Measurements from ENCODE around the gene SPON1. TPM values are rescaled to one million over a fixed set of nuclear protein-coding genes. Genes with fewer than 3 reads are reported as not detected.
"Not testable (repeated sequence)": the region's sequence is repeated elsewhere in the genome, so short reads cannot be mapped to it uniquely, and the experiment has no call there.

Gene SPON1
- total and polyA plus RNA-seq, 2 donors (not counting 1 experiment from before 2014, with no cell fraction given) = 0.30 TPM; not detected in 1

DNA sequence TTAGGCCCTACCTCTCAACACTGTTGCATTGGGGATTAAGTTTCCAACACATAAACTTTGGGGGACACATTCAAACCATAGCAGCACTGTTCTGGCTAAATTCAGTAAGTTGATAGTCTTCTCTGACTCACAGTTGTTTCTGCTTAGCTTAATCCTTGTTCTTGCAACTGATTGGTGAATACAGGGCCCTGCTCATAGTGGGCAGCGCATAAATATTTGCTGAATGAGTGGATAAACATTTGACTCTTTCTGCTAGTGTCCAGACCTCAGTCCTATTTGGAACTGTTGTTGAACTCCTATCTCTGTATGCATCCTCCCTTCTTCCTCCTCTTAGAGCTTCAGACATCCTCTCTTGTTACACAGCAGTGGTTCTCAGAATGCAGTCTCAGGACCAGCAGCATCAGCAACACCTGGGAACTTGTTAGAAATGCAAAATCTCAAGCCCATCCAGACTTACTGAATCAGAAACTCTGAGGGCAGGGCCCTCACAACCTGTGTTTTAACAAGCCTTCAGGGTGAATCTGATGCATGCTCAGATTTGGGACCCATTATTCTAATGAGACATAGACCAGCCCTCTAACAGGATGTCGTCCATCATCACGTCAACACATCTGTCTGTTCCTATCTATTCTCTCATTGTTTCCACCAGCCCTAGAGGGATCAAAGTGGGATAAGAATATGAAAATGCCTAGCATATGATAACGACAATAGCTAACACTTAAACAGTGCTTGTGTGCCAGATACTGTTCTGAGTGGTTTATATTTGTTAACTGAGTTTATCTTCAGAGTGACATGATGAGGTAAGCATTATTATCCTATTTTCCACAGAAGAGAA lies 22.3 kb downstream of the SPON1 start:
- no peaks in the 10 kb centered on the region for H3K4me1 Mint-ChIP-seq
- no peaks in the 10 kb centered on the region for H3K9me3 Mint-ChIP-seq (ENCODE audit: insufficient read depth)
- WGBS (ENCODE audit: insufficient coverage) = 100% methylated on average over 1 of the region's 4 CpGs
- ChIA-PET CTCF (no interaction called here), POLR2A (no interaction called here)
- H3K4me3 Mint-ChIP-seq = no peak overlapping the region
- H3K27me3 Mint-ChIP-seq = peaks cover 7% of the 10 kb centered on the region
- no peak overlapping the region for H3K9ac ChIP-seq (ENCODE audit: low read length)
- H3K27me3 ChIP-seq (replicated peaks in 1 of 4; ENCODE audit: control extremely low read depth in 1 of 4, control insufficient read depth in 3 of 4, insufficient read depth in 4 of 4, low read length in 3 of 4) = no peaks in the 10 kb centered on the region
- H3K4me2 ChIP-seq (replicated peaks; ENCODE audit: low read depth, low read length, poor library complexity, severe bottlenecking) = no peak overlapping the region
- H3K27ac ChIP-seq (ENCODE audit: low read length in 2 of 2) = no peak overlapping the region
- H3K9me3 ChIP-seq (ENCODE audit: control extremely low read depth in 1 of 3, control insufficient read depth in 2 of 3, insufficient read depth in 1 of 3, low read length in 2 of 3) = no peaks in the 10 kb centered on the region
- H3K4me1 ChIP-seq (ENCODE audit: control insufficient read depth in 2 of 2, insufficient read depth in 2 of 2, low read length in 2 of 2) = no peaks in the 10 kb centered on the region
- no peaks in the 10 kb centered on the region for H3K36me3 ChIP-seq (replicated peaks in 1 of 2; ENCODE audit: control extremely low read depth in 1 of 2, control insufficient read depth in 1 of 2, extremely low read depth in 1 of 2, insufficient read depth in 2 of 2, low read length in 1 of 2)
- no peak overlapping the region for H3K4me3 ChIP-seq (ENCODE audit: control extremely low read depth in 1 of 5, extremely low read depth in 1 of 5, insufficient read depth in 1 of 5, low read depth in 2 of 5, low read length in 4 of 5)
- DNase-seq (no peak), ATAC-seq (ENCODE audit: low read depth) (no peak)
- H4K20me1 ChIP-seq (ENCODE audit: control insufficient read depth, insufficient read depth, low read length, poor library complexity, severe bottlenecking) = no peaks in the 10 kb centered on the region
- no peak overlapping the region for H2AFZ ChIP-seq (ENCODE audit: insufficient read depth, low read depth, low read length, poor library complexity, severe bottlenecking)
- intact Hi-C loops (cut with micrococcal nuclease) = no loop called here
- no peak overlapping the region for H3K27ac Mint-ChIP-seq
- H3K79me2 ChIP-seq (ENCODE audit: control insufficient read depth, insufficient read depth, low read length) = no peaks in the 10 kb centered on the region
- TF ChIP-seq, protein P1, sequence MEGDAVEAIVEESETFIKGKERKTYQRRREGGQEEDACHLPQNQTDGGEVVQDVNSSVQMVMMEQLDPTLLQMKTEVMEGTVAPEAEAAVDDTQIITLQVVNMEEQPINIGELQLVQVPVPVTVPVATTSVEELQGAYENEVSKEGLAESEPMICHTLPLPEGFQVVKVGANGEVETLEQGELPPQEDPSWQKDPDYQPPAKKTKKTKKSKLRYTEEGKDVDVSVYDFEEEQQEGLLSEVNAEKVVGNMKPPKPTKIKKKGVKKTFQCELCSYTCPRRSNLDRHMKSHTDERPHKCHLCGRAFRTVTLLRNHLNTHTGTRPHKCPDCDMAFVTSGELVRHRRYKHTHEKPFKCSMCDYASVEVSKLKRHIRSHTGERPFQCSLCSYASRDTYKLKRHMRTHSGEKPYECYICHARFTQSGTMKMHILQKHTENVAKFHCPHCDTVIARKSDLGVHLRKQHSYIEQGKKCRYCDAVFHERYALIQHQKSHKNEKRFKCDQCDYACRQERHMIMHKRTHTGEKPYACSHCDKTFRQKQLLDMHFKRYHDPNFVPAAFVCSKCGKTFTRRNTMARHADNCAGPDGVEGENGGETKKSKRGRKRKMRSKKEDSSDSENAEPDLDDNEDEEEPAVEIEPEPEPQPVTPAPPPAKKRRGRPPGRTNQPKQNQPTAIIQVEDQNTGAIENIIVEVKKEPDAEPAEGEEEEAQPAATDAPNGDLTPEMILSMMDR (IDR thresholded peaks at IDR 0.05) = no peak
- no peak for TF ChIP-seq EZH2 (IDR thresholded peaks at IDR 0.05; ENCODE audit: borderline replicate concordance, insufficient read depth, low read depth, low read length, poor library complexity, severe bottlenecking)

DNA sequence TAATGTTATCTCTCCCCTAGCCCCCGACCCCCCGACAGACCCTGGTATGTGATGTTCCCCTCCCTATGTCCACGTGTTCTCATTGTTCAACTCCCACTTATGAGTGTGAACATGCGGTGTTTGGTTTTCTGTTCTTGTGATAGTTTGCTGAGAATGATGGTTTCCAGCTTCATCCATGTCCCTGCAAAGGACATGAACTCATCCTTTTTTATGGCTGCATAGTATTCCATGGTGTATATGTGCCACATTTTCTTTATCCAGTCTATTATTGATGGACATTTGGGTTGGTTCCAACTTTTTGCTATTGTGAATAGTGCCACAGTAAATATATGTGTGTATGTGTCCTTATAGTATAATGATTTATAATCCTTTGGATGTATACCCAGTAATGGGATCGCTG lies 24.2 kb downstream of the SPON1 start:
- H3K27me3 ChIP-seq (replicated peaks in 1 of 4; ENCODE audit: control extremely low read depth in 1 of 4, control insufficient read depth in 3 of 4, insufficient read depth in 4 of 4, low read length in 3 of 4); H3K27ac Mint-ChIP-seq; CTCF ChIA-PET; H3K27ac ChIP-seq (ENCODE audit: low read length in 2 of 2); H3K9ac ChIP-seq (ENCODE audit: low read length); H3K36me3 ChIP-seq (replicated peaks in 1 of 2; ENCODE audit: control extremely low read depth in 1 of 2, control insufficient read depth in 1 of 2, extremely low read depth in 1 of 2, insufficient read depth in 2 of 2, low read length in 1 of 2); H3K9me3 ChIP-seq (ENCODE audit: control extremely low read depth in 1 of 3, control insufficient read depth in 2 of 3, insufficient read depth in 1 of 3, low read length in 2 of 3); H2AFZ ChIP-seq (ENCODE audit: insufficient read depth, low read depth, low read length, poor library complexity, severe bottlenecking); H4K20me1 ChIP-seq (ENCODE audit: control insufficient read depth, insufficient read depth, low read length, poor library complexity, severe bottlenecking); H3K4me1 ChIP-seq (ENCODE audit: control insufficient read depth in 2 of 2, insufficient read depth in 2 of 2, low read length in 2 of 2); ATAC-seq (ENCODE audit: low read depth); intact Hi-C loops (cut with micrococcal nuclease); H3K4me3 ChIP-seq (ENCODE audit: control extremely low read depth in 1 of 5, extremely low read depth in 1 of 5, insufficient read depth in 1 of 5, low read depth in 2 of 5, low read length in 4 of 5); DNase-seq; H3K4me3 Mint-ChIP-seq; H3K4me2 ChIP-seq (replicated peaks; ENCODE audit: low read depth, low read length, poor library complexity, severe bottlenecking); H3K9me3 Mint-ChIP-seq (ENCODE audit: insufficient read depth); H3K4me1 Mint-ChIP-seq; POLR2A ChIA-PET; H3K79me2 ChIP-seq (ENCODE audit: control insufficient read depth, insufficient read depth, low read length): not testable (repeated sequence)
- no CpG with 5 or more reads among the region's 5 CpGs for WGBS (ENCODE audit: insufficient coverage)
- peaks cover 12% of the 10 kb centered on the region for H3K27me3 Mint-ChIP-seq

DNA sequence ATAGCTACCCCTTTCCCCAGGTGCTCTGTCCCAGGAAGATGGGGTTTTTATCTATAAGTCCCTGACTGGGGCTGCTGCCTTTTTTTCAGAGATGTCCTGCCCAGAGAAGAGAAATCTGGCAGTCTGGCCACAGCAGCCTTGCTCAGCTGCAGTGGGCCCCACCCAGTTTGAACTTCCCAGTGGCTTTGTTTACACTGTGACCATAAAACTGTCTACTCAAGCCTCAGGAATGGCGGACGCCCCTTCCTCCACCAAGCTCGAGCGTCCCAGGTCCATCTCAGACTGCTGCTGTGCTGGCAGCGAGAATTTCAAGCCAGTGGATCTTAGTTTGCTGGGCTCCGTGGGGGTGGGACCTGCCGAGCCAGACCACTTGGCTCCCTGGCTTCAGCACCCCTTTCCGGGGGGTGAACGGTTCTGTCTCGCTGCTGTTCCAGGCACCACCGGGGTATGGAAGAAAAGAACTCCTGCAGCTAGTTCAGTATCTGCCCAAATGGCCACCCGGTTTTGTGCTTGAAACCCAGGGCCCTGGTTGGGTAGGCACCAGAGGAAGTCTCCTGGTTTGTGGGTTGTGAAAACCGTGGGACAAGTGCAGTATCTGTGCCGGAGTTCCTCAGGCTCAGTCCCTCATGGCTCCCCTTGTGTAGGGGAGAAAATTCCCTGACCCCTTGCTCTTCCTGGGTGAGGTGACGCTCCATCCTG lies 29.8 kb downstream of the SPON1 start:
- CTCF ChIA-PET; DNase-seq; H3K27me3 ChIP-seq (replicated peaks in 1 of 4; ENCODE audit: control extremely low read depth in 1 of 4, control insufficient read depth in 3 of 4, insufficient read depth in 4 of 4, low read length in 3 of 4); H3K4me1 Mint-ChIP-seq; H3K4me3 ChIP-seq (ENCODE audit: control extremely low read depth in 1 of 5, extremely low read depth in 1 of 5, insufficient read depth in 1 of 5, low read depth in 2 of 5, low read length in 4 of 5); H3K4me1 ChIP-seq (ENCODE audit: control insufficient read depth in 2 of 2, insufficient read depth in 2 of 2, low read length in 2 of 2); H3K27ac Mint-ChIP-seq; H3K79me2 ChIP-seq (ENCODE audit: control insufficient read depth, insufficient read depth, low read length); H2AFZ ChIP-seq (ENCODE audit: insufficient read depth, low read depth, low read length, poor library complexity, severe bottlenecking); H3K9me3 Mint-ChIP-seq (ENCODE audit: insufficient read depth); intact Hi-C loops (cut with micrococcal nuclease); POLR2A ChIA-PET; ATAC-seq (ENCODE audit: low read depth); H3K9me3 ChIP-seq (ENCODE audit: control extremely low read depth in 1 of 3, control insufficient read depth in 2 of 3, insufficient read depth in 1 of 3, low read length in 2 of 3); H4K20me1 ChIP-seq (ENCODE audit: control insufficient read depth, insufficient read depth, low read length, poor library complexity, severe bottlenecking); H3K9ac ChIP-seq (ENCODE audit: low read length); H3K4me3 Mint-ChIP-seq; H3K36me3 ChIP-seq (replicated peaks in 1 of 2; ENCODE audit: control extremely low read depth in 1 of 2, control insufficient read depth in 1 of 2, extremely low read depth in 1 of 2, insufficient read depth in 2 of 2, low read length in 1 of 2); H3K4me2 ChIP-seq (replicated peaks; ENCODE audit: low read depth, low read length, poor library complexity, severe bottlenecking); H3K27ac ChIP-seq (ENCODE audit: low read length in 2 of 2): not testable (repeated sequence)
- peaks cover 30% of the 10 kb centered on the region for H3K27me3 Mint-ChIP-seq
- whole genome bisulfite sequencing (ENCODE audit: insufficient coverage) = 90% methylated on average over 15 of the region's 15 CpGs

Data from B cell (primary cell).